Measurements from ENCODE around the gene CCDC12.

DNA sequence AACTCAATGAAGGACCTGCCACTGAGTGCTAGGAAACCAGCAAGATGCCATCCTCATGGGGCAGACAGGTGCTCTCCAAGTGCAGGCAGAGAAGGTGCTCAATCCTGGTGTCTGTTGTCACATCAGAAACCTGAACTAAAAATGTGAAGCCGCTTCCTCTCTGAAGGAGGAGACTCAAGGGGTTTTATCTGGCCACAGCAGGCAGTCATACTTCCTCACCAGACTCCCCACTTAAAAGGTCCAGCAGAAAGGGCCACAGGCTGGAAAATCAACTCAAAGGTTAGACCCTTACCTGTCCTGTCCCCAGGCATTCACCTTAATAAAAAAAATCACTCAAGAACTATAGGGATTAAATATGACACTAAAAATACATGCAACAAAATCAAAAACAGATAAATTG is 4.8 kb downstream of the CCDC12 start:
- TF ChIP-seq, protein P1, sequence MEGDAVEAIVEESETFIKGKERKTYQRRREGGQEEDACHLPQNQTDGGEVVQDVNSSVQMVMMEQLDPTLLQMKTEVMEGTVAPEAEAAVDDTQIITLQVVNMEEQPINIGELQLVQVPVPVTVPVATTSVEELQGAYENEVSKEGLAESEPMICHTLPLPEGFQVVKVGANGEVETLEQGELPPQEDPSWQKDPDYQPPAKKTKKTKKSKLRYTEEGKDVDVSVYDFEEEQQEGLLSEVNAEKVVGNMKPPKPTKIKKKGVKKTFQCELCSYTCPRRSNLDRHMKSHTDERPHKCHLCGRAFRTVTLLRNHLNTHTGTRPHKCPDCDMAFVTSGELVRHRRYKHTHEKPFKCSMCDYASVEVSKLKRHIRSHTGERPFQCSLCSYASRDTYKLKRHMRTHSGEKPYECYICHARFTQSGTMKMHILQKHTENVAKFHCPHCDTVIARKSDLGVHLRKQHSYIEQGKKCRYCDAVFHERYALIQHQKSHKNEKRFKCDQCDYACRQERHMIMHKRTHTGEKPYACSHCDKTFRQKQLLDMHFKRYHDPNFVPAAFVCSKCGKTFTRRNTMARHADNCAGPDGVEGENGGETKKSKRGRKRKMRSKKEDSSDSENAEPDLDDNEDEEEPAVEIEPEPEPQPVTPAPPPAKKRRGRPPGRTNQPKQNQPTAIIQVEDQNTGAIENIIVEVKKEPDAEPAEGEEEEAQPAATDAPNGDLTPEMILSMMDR (IDR thresholded peaks at IDR 0.05; ENCODE audit: borderline replicate concordance, extremely low read depth, low read length, poor library complexity, severe bottlenecking), result no peak
- no peak for TF ChIP-seq EZH2 (IDR thresholded peaks at IDR 0.05; ENCODE audit: borderline replicate concordance, low read depth, low read length, severe bottlenecking)

Measured in DND-41 (cell line).